SU-DHL-6 (cell line): ENCODE measurements around the gene TDRD7.

Experiments used
- CTCF ChIP-seq: fragments of 200-600 bp; sonication (generic); IDR thresholded peaks from one replicate; pipeline ENCODE4 v1.5.1; 2017; ENCODE audit warnings: antibody characterized with exemption, mild to moderate bottlenecking, low read length, moderate library complexity; ENCODE audit not compliant: insufficient read depth, poor library complexity, severe bottlenecking
- EZH2phosphoT487 ChIP-seq: fragments of 200-600 bp; sonication (generic), shearing (Covaris generic); conservative IDR thresholded peaks from 2 replicates; pipeline ENCODE4 v1.6.1; 2018; ENCODE audit warnings: mild to moderate bottlenecking, antibody characterized with exemption, low read length, moderate library complexity, mixed read lengths

GRCh38 chr9:97535771-97536170 lies 123.9 kb downstream of the TDRD7 start:
- TF ChIP-seq CTCF = no peak
- TF ChIP-seq EZH2phosphoT487 = no peak
